Measurements from ENCODE around the gene FHAD1.

The FHAD1 gene

DNA sequence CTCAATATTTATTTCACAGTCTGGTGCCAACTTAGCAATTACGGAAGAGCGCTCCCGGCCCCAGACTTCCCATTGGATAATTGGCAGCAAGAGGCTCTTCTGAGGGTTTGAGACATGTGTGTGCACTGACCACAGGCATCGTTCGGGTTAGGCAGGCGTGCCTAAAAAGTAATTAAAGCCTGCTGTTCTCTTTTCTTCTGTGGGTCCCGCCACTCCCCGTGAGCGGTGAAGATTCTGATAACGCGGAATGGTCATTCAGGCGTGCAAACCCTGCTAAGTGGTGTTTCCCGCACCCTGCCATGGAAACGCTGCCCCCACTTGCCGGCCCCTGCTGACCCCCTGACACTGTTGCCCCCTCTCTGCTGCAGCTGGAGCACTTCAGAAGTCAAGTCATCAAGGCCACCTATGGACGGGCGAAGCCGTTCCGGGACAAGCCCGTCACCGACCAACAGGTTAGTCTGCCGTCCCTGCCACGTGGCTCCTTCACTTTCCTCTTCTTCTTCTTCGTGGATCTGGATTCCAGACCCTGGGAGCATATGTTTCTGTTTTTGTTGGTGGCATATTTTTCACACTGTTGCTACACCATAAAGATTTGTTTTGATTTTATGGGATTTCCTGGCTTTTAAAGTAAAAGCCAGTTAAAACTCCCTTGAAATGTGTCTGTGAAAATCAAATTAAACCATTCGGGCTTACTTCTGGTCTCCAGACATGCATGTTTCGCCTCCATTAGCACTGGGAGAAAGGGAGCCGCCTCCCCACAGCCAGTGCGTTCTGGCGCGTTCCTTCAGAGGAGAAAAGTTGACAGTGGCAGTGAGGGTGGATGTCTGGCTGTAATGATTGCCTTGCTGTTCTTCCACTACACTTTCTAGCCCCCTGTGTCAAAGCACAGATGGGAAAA lies 79.9 kb downstream of the FHAD1 start:
- no peak for DNase-seq (ENCODE audit: low spot score)

DNA sequence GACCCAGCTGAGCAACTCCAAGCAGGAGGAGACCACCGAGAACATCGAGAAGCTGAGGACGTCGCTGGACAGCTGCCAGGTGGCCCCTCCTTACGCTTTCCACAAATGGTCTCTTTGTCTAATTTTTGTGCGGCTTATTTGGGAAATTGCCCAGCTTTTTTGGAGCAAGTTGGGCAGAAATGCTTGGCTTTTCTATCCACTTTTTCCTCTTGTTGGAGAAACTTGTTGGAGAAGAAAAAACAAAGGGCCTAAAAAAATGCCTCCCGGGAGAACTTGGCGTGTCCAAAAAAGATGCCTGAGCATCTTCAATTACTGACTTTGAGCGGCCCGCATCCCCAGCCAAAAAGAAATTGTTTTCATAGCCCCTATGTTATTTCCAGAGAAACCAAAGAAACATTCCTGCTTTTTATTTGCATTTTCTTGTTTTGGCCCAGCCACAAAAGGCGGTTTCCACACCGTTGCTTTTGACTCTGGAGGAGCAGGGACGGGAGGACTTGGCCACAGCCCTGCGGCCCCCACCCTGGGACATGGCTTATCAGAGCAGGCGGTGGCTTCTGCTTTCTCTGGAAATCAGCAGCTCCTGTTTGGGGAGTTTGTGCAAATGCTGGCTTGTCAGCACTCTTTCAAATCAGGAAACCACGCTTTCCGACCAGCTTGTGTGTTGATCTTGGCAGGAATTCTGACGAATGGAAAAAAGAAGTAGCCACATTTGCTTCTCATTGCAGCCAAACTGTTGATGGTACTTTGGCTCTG lies 81.5 kb downstream of the FHAD1 start:
- peak; percentile 83 for DNase-seq (ENCODE audit: low spot score)

DNA sequence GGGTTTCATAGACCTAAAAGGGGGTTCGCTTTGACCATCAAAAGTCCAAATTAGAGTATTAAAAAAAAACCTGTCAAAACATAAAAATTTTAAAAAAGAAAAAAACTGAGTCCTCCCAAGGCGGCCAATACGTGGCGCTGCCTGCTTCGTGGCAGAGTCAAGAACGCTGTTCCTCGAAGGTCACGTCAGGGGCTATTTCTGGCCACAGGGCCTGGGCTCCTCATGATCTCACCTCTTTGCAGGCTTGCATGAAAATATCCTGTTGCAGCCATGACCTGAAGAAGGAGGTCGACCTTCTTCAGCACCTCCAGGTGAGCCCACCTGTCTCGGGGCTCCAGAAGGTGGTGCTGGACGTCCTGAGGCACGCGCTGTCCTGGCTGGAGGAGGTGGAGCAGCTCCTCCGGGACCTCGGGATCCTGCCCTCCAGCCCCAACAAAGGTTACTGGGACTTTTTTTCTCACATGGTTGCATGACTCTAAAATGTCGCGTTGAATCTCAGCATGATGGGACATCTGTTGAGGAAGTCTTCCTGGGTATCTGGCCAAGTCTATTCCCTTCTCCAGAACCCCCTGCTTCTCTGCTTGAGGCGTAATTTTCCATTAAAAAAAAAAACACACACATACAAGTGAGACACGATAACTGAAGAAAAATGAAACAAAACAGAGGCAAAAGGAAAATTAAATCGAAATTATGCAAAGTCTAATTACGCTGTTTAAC lies 82.2 kb downstream of the FHAD1 start:
- DNase-seq (ENCODE audit: low spot score), result no peak

DNA sequence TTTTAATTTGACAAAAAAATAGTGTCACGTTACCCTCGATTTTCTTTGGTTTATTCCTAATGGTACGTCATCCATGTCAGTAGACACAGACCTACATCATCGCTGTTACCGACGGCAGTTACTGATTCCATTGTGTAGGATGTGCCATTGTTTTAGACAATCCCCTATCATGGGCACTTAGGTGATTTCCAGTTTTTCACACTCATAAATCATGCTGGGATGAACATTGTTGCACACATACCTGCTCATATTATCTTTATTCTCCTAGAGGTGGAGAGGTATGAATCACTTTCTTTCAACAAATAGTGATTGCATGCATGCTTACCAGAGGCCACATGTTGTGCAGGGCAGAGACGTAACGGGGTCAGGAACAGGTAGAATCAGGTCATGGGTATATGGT lies 83.0 kb downstream of the FHAD1 start:
- DNase-seq (ENCODE audit: low spot score), result no peak

DNA sequence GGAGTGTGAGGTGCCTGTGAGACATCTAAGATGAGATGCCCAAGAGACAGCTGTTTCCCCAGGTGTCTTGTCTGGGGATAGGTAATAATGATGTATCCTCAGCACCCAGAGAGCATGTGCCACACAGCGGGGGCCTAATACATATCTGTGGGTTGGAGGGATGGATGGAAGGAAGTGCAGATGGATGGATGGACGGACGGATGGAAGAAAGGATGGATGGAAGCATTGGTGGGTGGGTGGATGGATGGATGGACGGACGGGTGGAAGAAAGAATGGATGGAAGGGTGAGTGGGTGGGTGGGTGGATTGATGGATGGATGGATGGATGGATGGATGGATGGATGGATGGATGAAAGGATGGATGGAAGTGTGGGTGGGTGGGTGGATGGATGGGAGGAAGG lies 84.2 kb downstream of the FHAD1 start:
- DNase-seq (ENCODE audit: low spot score), result no peak

DNA sequence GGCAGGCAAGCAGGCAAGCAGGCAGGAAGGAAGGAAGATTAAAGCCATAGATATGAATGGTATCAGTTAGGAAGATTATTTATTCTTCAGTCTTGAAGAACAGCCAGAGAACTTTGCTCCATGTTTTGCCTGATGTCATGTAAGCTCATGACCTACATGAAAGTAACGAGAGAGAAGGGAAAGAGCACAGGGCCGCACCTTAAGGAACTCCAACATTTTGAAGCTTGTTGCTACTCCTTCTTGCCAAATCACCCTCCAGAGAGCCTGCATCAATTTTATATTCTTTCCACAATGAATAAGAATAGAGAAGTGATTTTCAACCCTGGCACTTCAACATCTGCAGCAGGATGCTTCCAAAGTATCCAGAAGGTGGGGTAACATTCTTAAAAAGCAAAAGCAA lies 84.7 kb downstream of the FHAD1 start:
- no peak for DNase-seq (ENCODE audit: low spot score)

DNA sequence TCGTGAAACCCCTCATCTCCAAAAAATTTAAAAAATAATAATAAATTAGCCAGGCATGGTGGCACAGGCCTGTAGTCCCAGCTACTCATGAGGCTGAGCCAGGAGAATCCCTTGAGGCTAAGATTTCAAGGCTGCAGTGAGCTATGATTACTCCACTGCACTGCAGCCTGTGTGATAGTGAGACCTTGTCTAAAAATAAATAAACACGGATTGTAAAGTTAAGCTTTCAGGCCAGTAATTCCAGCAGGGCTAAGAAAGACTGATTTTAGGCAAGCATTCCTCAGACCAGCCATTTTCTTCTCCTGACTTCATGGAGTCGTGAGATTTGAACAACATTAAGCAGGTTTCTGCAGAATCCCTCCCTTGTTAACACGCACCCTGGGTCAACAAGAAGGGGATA lies 85.5 kb downstream of the FHAD1 start:
- no peak for DNase-seq (ENCODE audit: low spot score)

DNA sequence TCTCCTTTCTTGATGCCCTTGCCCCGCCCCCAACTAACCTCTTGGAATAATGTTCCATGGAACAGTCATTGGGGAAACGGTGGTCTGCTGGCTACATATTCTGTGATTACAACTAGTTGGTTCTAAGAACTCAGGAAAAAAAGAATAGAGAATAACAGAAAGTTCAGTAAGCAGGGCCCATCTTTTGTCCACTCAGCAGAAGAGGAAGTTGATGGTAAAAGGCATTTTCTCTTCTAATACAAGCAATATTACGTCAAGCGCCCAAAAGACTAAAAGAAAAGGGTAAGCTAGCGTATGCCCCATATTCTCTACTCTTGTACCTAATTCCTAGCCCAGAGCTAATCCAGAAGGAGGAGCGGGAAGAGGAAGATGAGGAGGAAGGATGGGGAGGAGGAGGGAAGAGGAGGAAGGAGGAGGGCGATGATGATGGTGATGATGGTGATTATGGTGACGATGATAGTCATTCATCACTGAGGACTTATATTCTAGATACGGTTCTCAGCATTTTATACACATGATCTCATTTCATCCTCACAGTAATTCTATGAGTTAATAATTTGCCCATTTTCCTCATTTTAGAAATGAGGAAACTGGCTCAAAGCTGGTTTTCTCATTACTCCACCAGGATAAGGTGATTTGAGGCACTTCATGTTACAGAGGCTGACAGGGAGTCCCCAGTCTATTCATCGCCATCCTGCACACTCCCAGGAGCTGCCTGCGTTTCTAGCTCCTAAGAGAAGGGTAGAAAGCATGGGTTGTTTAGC lies 86.1 kb downstream of the FHAD1 start:
- no peak for DNase-seq (ENCODE audit: low spot score)

DNA sequence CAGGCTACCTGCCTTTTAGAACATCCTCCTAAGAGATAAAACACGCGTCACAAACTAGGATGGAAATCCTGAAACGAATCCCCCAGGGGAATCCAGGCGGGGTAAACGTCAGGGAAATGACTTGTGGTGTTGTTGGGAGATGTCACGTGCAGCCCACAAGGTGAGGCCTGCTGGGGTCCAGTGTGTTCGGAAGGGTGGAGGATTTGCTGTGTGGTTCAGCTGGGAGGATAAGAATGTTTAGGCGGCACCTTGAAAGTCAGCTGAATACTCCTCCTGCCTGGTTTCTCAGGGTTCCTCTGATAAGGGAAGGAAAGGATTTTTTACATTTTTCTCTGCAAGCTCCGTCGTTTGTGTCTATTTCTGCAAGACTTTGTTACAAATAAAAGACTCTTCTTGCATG lies 88.0 kb downstream of the FHAD1 start:
- DNase-seq (ENCODE audit: low spot score), result no peak

DNA sequence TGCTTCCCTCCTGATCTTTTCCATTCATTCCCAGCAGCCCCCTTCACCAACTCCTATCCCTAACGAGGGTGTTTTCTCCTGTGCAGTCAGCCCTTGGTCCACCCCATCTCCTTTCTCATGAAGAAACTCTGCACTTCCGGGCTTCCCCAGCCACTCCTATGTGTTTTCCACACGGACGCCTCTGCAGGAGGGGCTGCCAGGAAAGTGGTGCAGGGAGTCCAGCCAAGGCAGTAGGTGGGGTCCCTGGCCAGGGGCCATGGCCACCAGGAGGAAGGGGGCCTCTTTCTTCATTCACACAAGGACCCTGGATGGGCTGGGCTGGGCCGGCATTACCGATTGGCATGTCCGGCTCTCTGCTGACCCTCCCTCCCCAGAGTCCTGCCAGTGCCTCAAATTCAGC lies 89.8 kb downstream of the FHAD1 start:
- no peak for DNase-seq (ENCODE audit: low spot score)

DNA sequence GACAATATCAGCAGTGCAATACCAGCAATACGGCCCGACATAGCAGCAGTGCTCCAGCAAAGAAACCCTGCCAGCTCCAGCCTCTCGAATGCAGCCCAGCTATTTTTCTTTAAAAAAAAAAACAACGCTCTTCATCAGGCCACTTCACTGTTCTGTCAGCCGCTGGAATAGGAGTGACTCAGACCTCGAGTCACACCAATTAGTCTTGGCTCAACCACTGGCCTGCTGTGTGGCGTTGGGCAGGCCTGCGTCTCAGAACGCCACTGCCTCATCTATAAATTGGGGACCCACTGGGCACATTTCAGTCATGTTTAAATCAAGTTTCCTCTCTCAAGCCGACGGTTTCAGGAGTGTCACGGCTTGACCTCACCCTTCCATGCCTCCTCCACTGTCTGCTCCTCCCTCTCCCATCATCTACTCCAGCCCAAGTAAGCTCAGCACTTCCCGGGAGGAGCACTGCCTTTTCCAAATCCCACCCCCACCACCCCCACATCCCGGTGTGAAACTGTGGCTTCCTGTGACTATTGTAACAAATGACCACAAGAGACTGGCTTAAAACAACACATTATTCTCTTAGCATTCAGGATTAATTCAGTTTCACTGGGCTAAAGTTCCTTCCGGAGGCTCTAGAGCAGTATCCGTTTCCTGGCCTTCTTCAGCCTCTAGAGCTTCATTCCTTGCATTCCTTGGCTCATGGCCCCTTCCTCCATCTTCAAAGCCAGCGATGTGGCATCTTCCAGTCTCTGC lies 90.8 kb downstream of the FHAD1 start:
- DNase-seq (ENCODE audit: low spot score), result no peak

DNA sequence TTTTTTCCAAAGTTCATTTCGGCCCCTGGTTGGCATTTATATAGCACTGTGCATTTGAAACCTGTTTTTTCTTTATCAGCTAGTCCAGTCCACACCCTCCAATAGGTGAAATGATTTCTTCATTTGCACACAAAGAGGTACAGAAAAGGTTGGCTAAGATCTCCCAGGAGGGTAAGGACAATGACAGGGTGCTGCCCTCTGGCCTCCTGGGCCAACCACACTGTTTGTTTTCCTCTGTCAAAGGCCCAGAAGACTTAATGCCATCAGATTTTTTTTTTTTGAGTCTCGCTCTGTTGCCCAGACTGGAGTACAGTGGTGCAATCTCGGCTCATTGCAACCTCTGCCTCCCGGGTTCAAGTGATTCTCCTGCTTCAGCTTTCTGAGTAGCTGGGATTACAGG lies 92.5 kb downstream of the FHAD1 start:
- no peak for DNase-seq (ENCODE audit: low spot score)

DNA sequence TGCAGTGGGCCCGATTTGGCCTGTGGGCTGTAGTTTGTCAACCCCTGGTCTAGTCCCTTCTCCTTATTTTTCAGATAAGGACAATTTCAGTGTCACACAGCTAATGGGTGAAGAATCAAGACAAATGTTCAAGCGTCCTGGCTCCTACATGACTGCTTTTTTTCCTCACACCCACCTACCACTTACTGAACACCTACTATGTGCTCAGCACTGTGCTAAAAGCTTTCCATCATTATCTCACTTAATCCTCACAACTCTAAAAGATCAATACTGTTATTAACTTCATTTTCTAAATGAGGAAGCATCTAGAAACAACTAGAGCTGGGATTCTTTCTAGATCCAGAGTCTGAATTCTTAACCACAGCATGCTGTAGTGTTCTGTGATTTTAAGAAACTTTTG lies 94.2 kb downstream of the FHAD1 start:
- DNase-seq (ENCODE audit: low spot score), result no peak

DNA sequence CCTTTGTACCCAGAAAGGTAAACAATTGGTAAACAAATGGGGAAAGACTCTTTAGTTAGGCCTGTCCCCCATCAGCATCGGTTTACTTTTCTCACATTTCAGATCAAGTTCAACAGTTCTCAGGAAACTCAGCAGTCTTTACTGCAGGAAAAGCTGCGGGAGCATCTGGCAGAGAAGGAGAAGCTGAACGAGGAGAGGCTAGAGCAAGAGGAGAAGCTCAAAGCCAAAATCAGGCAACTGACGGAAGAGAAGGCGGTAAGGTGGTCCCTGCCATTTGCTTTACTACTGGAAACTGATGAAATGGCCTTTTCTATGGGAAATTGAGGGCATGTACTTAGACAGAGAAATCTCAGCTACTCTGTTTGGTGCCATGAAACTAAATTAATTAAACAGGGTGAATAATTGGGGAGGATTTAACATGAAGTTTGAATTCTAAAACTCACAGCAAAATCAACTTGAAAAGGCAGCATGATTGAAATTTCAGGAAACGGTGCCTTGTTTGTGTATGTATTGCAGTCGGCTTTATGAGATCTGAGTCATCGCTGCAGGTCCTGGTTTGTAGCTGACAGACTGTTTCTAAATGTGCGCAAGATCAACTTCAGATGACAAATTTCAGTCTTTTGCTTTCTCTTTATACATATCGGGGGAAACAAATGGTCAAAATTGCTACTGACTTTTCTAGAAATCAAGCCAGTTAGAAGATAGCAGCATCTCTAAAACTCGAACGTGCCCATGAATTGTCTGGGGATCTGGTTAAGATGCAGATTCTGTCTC lies 94.8 kb downstream of the FHAD1 start:
- DNase-seq (ENCODE audit: low spot score), result no peak

DNA sequence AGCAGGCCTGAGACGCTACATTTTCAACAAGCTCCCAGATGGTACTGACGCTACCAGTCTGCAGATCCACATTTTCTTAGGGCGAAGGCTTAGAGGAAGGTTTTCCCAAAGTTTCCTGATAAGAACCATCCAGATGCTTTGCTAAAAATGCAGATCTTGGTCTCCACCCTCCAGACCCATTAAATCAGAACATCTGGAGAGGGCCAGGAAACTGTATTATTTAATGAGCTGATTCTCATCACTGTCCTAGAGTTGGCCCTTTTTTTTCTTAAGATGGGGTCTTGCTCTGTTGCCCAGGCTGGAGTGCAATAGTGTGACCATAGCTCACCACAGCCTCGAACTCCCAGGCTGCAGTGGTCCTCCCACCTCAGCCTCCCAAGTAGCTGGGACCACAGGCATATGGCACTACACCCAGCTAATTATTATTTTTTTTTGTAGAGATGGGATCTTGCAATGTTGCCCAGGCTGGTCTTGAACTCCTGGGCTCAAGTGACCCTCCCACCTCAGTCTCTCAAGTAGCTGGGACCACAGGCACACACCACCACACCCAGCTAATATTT lies 95.5 kb downstream of the FHAD1 start:
- DNase-seq (ENCODE audit: low spot score), result no peak

DNA sequence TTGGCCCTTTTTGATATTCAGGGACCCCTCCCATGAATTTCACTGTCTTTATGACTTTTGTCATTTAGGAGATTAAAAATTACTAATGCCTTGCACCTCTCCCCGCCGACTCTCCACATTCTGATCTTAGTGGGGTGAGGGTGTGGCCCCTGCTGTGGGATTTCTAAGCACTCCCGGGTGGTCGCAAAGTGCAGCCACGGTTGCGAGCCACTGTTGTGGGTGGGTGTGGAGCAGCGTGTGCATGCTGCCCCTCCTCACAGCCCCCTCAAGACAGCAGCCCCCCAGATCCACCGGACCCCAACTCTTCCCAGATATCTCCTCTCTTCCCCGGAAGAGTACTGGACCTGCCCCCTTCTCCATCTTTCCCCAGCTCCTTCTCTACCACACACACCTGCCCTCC lies 96.1 kb downstream of the FHAD1 start:
- no peak for DNase-seq (ENCODE audit: low spot score)

DNA sequence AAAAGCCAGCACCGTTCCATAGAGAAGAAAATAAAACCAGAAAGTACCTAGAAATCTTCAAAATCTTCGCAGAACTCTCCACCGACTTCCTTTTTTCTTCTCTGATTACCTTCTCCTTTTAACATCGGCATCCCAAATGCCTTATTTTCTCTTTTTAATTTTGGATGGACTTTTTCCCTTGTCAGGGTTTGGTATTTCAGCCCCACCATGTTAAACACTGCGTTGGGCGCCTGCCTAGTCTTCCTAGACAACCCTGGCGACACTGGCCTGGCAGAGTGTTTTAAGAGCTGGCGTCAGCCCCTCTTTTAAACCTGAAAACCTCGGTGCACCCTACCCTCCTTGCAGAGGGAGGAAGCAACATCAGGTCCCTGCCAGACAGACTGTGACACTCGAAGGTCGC lies 96.7 kb downstream of the FHAD1 start:
- no peak for DNase-seq (ENCODE audit: low spot score)

DNA sequence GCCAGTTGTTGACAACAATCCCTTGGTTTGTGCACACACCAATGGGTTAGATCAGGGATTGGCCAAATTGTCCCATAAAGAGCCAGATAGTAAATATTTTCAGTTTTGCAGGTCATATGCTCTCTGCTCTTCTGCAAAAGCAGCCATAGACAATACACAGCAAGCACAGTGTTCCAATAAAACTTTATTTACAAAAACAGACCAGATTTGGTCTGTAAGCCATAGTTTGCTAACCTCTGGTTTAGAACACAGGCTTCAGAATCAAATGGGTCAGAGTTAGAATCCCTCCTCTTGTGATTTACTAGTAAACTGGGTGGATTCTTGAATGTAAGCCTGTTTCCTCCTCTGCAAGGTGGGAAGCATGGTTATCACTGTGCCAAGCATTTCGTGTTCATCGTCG lies 97.4 kb downstream of the FHAD1 start:
- no peak for DNase-seq (ENCODE audit: low spot score)

DNA sequence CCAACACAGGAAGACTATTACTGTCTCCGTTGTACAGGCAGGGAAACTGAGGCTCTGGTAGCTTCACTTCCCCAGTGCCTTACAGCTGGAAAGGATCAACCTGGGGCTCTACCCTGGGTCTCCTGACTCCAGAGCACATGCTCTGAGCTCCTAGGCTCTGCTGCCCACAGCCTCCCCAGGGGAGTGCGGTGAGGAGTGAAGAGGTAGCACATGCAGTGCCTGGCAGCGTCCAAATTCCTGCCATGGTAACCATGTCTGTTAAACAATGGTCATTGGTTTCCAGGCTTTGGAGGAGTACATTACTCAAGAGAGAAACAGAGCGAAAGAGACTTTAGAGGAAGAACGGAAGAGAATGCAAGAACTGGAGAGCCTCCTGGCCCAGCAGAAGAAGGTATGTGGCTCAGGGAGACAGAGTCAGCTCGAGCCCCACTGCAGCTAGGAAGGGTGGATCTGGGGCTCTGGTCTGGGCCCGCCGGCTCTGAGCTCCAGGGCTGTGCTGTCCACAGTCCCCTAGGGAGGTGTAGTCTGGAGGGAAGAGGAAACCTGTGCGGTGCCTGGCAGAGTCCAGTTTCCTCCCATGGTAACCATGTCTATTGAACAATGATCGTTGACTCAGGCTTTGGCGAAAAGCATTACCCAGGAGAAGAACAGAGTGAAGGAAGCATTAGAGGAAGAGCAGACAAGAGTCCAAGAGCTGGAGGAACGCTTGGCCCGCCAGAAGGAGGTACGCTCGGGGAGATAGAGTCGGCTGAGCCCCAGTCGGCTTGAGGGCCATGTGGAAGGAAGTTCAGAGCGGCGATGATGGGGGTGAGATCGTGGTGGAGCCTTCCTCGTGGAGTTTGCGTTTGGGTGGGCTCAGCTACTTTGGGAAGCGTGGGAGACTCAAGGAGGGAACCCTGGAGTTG lies 98.0 kb downstream of the FHAD1 start:
- no peak for DNase-seq (ENCODE audit: low spot score)

Data from pons (tissue), 1 donor.